Lower leg skin (tissue), 3 donors: ENCODE results near the gene MRGPRG.

Experiments
- POLR2A ChIP-seq, 2 donors: fragments of 450-650 bp; IDR thresholded peaks; one replicate each; pipeline ENCODE4 v1.6.1; 2016 to 2017; ENCODE audit warnings: antibody characterized with exemption in 2 of 2, mild to moderate bottlenecking in 1 of 2, moderate library complexity in 1 of 2
- TF ChIP-seq, protein P1 (sequence below), 3 donors: fragments of 450-650 bp; IDR thresholded peaks; one replicate each; pipeline ENCODE4 v1.5.1; 2016; ENCODE audit warnings: antibody characterized with exemption in 3 of 3, mild to moderate bottlenecking in 3 of 3, moderate library complexity in 2 of 3

- no peak for TF ChIP-seq POLR2A (IDR thresholded peaks at IDR 0.05)
- TF ChIP-seq, protein P1, sequence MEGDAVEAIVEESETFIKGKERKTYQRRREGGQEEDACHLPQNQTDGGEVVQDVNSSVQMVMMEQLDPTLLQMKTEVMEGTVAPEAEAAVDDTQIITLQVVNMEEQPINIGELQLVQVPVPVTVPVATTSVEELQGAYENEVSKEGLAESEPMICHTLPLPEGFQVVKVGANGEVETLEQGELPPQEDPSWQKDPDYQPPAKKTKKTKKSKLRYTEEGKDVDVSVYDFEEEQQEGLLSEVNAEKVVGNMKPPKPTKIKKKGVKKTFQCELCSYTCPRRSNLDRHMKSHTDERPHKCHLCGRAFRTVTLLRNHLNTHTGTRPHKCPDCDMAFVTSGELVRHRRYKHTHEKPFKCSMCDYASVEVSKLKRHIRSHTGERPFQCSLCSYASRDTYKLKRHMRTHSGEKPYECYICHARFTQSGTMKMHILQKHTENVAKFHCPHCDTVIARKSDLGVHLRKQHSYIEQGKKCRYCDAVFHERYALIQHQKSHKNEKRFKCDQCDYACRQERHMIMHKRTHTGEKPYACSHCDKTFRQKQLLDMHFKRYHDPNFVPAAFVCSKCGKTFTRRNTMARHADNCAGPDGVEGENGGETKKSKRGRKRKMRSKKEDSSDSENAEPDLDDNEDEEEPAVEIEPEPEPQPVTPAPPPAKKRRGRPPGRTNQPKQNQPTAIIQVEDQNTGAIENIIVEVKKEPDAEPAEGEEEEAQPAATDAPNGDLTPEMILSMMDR (IDR thresholded peaks at IDR 0.05): no peak
Measured at GRCh38 chr11:3228445-3228829, 9.8 kb upstream of the MRGPRG start.
